Measurements from ENCODE around the gene AKR7A2.
"Not testable (repeated sequence)": the region's sequence is repeated elsewhere in the genome, so short reads cannot be mapped to it uniquely, and the experiment has no call there.

AKR7A2 gene

GRCh38 chr1:19307794-19308508 lies 4.0 kb downstream of the AKR7A2 start:
- DNase-seq (ENCODE audit: low read depth in 2 of 3, low spot score in 1 of 3): no peak

- no peak for DNase-seq (ENCODE audit: low read depth in 2 of 3, low spot score in 1 of 3)
Measured at GRCh38 chr1:19306941-19307340, 5.0 kb downstream of the AKR7A2 start.

GRCh38 chr1:19305880-19306279 lies 6.1 kb downstream of the AKR7A2 start:
- no peak for DNase-seq (ENCODE audit: low read depth in 2 of 3, low spot score in 1 of 3)

- DNase-seq (ENCODE audit: low read depth in 2 of 3, low spot score in 1 of 3): not testable (repeated sequence)
Measured at GRCh38 chr1:19304081-19304480, 7.9 kb downstream of the AKR7A2 start.

GRCh38 chr1:19300211-19300610 lies 11.7 kb downstream of the AKR7A2 start:
- no peak for DNase-seq (ENCODE audit: low read depth in 2 of 3, low spot score in 1 of 3)

GRCh38 chr1:19294638-19295037 lies 17.3 kb downstream of the AKR7A2 start:
- DNase-seq (ENCODE audit: low read depth in 2 of 3, low spot score in 1 of 3): no peak

GRCh38 chr1:19289244-19289643 lies 22.7 kb downstream of the AKR7A2 start:
- DNase-seq (ENCODE audit: low read depth in 2 of 3, low spot score in 1 of 3): no peak

GRCh38 chr1:19288324-19289241 lies 23.4 kb downstream of the AKR7A2 start, which contains the start of gene AKR7A3:
AKR7A3 (minus strand) TSS chr1:19288770; CDS start chr1:19288709, 61 bp downstream.
- DNase-seq (ENCODE audit: low read depth in 2 of 3, low spot score in 1 of 3): peak; percentile 43 to 62 (median 45)

- no peak for DNase-seq (ENCODE audit: low read depth in 2 of 3, low spot score in 1 of 3)
Measured at GRCh38 chr1:19287436-19288185, 24.3 kb downstream of the AKR7A2 start.

GRCh38 chr1:19285807-19286206 lies 26.1 kb downstream of the AKR7A2 start:
- DNase-seq (ENCODE audit: low read depth in 2 of 3, low spot score in 1 of 3): not testable (repeated sequence)

- not testable (repeated sequence) for DNase-seq (ENCODE audit: low read depth in 2 of 3, low spot score in 1 of 3)
Measured at GRCh38 chr1:19285366-19285765, 26.6 kb downstream of the AKR7A2 start.

- no peak for DNase-seq (ENCODE audit: low read depth in 2 of 3, low spot score in 1 of 3)
Measured at GRCh38 chr1:19284881-19285280, 27.1 kb downstream of the AKR7A2 start.

- DNase-seq (ENCODE audit: low read depth in 2 of 3, low spot score in 1 of 3): no peak
Measured at GRCh38 chr1:19283891-19284290, 28.1 kb downstream of the AKR7A2 start.

- DNase-seq (ENCODE audit: low read depth in 2 of 3, low spot score in 1 of 3): no peak
Measured at GRCh38 chr1:19274636-19275035, 37.3 kb downstream of the AKR7A2 start.

GRCh38 chr1:19273844-19274531 lies 38.0 kb downstream of the AKR7A2 start:
- DNase-seq (ENCODE audit: low read depth in 2 of 3, low spot score in 1 of 3): not testable (repeated sequence)

- no peak for DNase-seq (ENCODE audit: low read depth in 2 of 3, low spot score in 1 of 3)
Measured at GRCh38 chr1:19273106-19273843, 38.7 kb downstream of the AKR7A2 start.

- DNase-seq (ENCODE audit: low read depth in 2 of 3, low spot score in 1 of 3): no peak
Measured at GRCh38 chr1:19272064-19272463, 39.9 kb downstream of the AKR7A2 start.

- not testable (repeated sequence) for DNase-seq (ENCODE audit: low read depth in 2 of 3, low spot score in 1 of 3)
Measured at GRCh38 chr1:19270343-19270730, 41.6 kb downstream of the AKR7A2 start.

- DNase-seq (ENCODE audit: low read depth in 2 of 3, low spot score in 1 of 3): not testable (repeated sequence)
Measured at GRCh38 chr1:19269427-19270342, 42.3 kb downstream of the AKR7A2 start.

Measured in stimulated activated CD4-positive, alpha-beta T cell treated with anti-CD3 and anti-CD28 coated beads, Interleukin-12 subunit alpha, Interleukin-12 subunit beta, amount 100 ng/mL, for 48 hours (primary cell).